Epidermal melanocyte (primary cell): ENCODE results near the gene RSAD2.
"Not testable (repeated sequence)": the region's sequence is repeated elsewhere in the genome, so short reads cannot be mapped to it uniquely, and the experiment has no call there.

Experiments
- DNase-seq: peaks from one replicate; pipeline ENCODE4 v3.0.0; 2011; ENCODE audit warnings: low spot score; ENCODE audit not compliant: insufficient read length

RSAD2 gene

GRCh38 chr2:6926071-6926732, 48.6 kb downstream of the RSAD2 start:
- DNase-seq = no peak

- DNase-seq = no peak
Measured at GRCh38 chr2:6927186-6927585, 49.6 kb downstream of the RSAD2 start.

- DNase-seq = no peak
Measured at GRCh38 chr2:6927753-6928152, 50.2 kb downstream of the RSAD2 start.

DNA sequence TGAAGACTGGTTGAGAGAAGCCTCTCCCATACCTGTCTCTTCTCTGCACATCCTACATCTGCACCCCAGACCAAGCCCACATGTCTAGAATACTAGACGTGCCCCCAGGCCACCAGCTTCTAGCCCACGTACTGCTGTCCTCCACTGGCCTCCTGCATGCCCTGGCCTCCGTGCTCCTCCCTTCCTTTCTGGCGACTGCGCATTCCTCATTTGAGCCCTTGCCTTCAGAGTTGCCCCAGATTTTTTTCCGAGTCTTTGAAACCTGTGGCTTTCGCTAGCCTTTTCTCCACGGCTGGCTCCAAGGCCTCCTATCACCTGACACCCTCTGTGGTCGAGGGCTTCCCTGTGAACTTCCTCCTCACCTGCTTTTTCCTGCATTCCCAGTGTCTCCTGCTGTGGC, 50.9 kb downstream of the RSAD2 start:
- DNase-seq = no peak

GRCh38 chr2:6929196-6929819, 51.7 kb downstream of the RSAD2 start:
- no peak for DNase-seq

DNA sequence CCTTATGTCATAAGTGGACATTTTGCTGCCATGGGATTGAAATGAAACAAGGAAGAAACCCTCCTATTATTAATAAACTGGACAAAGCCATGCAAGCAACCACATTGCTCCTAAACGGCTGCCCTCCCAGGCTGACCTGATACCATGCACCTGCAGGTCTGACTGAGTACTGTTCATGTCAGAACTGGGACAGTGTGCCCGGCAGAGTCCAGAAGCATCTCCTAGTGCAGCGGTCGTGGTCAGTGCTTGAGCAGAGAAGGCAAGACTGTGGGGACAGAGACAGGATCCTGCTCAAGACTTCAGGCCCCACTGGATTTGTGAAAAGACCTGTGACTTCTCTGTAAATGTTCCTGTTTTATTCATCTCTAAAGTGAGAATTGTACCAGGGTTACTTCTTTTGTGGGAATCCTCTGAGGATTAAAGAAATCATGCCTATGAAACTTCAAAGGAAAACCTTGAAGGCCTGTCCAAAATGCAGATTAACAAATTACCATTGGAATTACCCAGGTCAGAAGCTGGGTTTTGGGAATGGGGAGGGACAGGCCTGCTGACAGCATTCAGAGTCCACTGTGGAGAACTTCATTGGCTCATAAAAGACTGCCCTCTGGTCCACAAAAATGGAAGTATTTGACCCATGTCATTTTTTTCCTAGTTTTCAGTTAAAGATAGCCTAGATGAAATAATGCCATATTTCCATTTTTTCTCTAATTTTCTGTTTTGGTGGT, 53.5 kb downstream of the RSAD2 start:
- DNase-seq = no peak

DNA sequence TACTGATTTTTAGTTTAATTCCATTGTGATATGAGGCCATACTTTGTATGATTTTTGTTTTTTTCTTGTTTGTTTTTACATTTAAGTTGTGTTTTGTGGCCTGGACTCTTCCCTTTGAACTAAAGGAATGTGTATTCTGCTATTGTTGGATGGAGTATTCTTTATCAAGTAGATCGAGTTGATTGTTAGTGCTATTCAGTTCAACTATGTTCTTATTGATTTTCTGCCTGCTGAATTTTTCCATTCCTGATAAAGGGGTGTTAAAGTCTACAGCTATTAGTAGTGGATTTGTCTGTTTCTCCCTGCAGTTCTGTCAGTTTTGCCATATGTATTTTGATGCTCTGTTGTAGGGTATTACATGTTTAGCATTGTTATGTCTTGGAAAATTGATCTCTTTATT, 54.2 kb downstream of the RSAD2 start:
- DNase-seq = no peak

DNA sequence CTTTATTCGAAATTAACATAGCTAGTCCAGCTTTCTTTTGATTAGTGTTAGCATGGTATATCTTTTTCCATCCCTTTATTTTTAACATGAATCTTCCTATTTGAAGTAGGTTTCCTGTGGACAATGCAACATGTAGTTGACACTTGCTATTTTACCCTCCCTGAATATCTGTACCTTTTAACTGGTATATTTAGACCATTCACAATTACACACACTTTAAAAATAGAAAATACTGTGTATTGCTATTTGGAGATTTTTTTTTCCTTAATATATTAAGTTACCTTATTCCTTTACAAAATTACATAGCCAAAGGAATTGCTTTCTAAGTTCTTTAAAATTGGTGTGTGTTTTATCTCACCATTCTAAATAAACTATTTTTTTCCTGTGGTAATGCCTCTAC, 54.6 kb downstream of the RSAD2 start:
- DNase-seq = no peak

GRCh38 chr2:6932828-6933227, 55.3 kb downstream of the RSAD2 start:
- peak; percentile 59 for DNase-seq

- no peak for DNase-seq
Measured at GRCh38 chr2:6933911-6934310, 56.3 kb downstream of the RSAD2 start.

- no peak for DNase-seq
Measured at GRCh38 chr2:6934345-6934744, 56.8 kb downstream of the RSAD2 start.

DNA sequence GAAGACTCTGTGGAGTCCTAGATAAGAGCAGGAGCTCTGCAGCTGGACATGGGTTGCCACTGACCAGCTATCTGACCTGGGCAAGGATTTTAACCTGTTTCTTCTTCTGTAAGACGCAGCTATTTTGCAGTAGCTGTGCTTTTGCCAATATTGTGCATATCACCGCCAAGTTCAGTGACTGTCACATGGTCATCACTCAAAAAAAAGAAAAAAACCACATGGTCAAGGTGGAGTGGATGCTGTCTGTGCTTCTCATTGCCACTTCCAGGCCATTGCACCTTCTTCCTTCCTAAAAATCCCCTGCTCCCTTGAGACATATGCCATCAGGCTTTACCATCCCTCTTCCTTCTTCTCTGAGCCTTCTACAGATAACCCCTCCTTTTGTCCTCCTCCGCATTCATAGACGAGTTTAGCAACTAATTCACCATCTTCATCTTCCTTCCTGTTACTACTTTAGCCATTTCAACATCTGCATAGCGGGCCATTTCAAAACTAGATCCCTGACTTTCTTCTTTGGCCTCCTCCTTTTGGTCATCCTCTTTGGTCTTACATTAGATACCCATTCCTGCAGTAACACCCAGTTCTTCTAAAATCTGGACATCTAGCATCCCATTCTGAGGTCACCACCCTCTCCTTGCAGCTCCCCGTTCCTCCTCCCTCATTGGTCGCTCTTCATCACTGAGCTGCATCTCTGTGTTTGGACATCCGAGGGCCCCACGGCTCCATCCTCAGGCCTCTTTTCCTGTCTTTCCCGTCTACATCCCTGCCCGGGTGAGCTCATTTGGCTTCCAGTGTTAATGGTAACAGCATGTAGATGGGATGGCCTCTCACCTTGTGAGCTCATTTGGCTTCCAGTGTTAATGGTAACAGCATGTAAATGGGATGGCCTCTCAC, 57.4 kb downstream of the RSAD2 start:
- DNase-seq = no peak

DNA sequence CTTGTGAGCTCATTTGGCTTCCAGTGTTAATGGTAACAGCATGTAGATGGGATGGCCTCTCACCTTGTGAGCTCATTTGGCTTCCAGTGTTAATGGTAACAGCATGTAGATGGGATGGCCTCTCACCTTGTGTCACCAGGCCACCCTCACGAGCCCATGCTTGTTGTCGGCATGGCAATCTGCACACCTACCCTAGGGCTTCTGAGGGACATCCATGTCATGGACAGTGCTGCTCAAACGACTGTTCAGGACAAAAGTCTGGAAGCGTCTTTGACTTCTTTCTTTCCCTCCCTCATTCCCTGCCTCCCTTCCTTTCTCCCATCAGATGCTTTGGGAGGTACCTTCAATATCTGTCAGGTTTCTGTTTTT, 58.1 kb downstream of the RSAD2 start:
- DNase-seq = not testable (repeated sequence)

DNA sequence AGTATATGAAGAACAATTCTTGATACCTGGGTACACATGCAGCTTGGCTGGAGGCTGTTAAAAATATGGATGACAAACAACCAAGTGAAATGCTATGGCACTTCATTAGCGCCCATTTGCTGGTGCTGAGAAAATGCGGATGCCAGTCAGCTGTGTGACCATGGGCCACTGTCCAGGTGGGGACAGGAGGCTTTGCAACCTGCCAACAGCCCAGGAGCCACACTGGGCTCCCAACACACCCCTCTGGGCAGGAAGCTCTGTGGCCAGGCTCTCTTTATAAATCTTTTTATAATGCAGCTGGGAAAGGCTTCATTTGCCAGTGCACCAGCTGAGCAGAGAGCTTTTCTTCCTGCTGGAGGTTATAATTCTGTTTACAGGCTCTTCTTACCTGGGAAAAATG, 59.6 kb downstream of the RSAD2 start:
- no peak for DNase-seq

DNA sequence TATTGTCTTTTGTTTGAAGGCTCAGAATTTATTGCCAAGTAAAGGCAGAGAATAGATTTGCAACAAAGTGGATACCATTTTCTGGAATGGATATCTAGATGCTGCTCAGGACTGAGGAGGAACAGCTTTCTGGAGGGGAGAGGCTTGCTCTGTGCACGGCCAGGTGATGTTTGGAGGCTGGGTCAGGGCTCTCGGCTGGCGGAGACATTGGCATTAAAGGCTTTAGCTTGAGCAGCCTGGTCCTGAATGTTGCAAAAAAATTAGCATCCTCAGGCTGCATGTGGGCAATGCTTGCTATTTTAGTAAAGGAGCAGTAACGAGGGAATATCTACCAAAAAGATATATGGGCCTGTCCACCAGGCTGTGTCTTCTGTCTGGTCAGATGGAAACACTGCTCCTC, 60.0 kb downstream of the RSAD2 start:
- no peak for DNase-seq

GRCh38 chr2:6939071-6939470, 61.5 kb downstream of the RSAD2 start:
- DNase-seq = no peak

- no peak for DNase-seq
Measured at GRCh38 chr2:6940820-6941219, 63.2 kb downstream of the RSAD2 start.

GRCh38 chr2:6941299-6942046, 63.9 kb downstream of the RSAD2 start:
- no peak for DNase-seq

DNA sequence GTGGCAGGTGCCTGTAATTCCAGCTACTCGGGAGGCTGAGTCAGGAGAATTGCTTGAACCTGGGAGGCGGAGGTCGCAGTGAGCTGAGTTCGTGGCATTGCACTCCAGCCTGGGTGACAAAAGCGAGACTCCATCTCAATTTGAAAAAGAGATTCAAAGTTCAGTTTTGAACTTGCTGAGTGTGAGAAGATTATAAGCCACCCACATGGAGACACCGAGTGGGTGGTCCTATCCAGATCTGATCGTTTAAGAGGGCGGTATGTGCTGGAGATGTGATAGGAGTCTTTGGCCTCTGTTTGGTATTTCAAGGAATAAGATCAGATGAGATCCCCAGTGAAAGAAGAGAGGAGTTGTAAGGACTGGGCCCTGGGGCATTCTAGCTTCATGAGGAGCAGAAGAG, 65.3 kb downstream of the RSAD2 start:
- no peak for DNase-seq

DNA sequence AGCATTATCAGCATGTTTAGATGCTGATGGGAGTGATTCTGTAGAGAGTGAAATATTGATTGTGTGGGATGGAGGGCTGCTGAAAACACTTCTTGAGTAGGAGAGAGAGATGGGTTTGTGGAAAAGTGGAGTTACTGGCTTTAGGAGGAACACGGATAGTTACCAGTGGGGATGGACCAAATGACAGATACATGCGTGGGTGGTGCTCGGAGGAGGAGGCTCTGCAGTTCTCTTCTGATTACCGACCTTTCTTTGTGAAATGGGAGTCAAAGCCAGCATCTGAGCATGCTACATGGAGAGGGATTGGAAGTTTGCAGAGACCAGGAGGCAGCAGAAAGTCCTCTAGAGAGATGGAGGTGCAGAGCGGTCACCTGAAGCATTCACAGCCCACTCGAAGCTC, 65.9 kb downstream of the RSAD2 start:
- DNase-seq = no peak

- DNase-seq = no peak
Measured at GRCh38 chr2:6943971-6944370, 66.4 kb downstream of the RSAD2 start.
